ENCODE measurements around the gene RPP21. TPM values are rescaled to one million over a fixed set of nuclear protein-coding genes. Genes with fewer than 3 reads are reported as not detected.
A peak's percentile ranks its signal among the peaks of the same experiment; 100 is the strongest.
"Not testable (repeated sequence)": the region's sequence is repeated elsewhere in the genome, so short reads cannot be mapped to it uniquely, and the experiment has no call there.

Gene RPP21
- total and polyA plus RNA-seq, 5 donors: 15.7 to 70.9 (median 27.4) TPM

GRCh38 chr6:30355281-30355680 lies 10.3 kb downstream of the RPP21 start:
- intact Hi-C loops (cut with DNase I): no loop called here
- DNase-seq (no peak), ATAC-seq (no peak)
- H3K4me3 ChIP-seq (ENCODE audit: low read length): no peak overlapping the region
- H3K9me3 ChIP-seq (ENCODE audit: control insufficient read depth, low read length): no peaks in the 10 kb centered on the region
- H3K4me1 ChIP-seq (ENCODE audit: control insufficient read depth, insufficient read depth, low read length): no peaks in the 10 kb centered on the region
- H3K27me3 ChIP-seq (ENCODE audit: control insufficient read depth, insufficient read depth): no peaks in the 10 kb centered on the region
- no peak overlapping the region for H3K27ac ChIP-seq (ENCODE audit: low read length)
- WGBS: 64% methylated on average over 4 of the region's 4 CpGs

GRCh38 chr6:30356536-30356935 lies 11.6 kb downstream of the RPP21 start:
- intact Hi-C loops (cut with DNase I): no loop called here
- DNase-seq (no peak), ATAC-seq (no peak)
- no peaks in the 10 kb centered on the region for H3K4me1 ChIP-seq (ENCODE audit: control insufficient read depth, insufficient read depth, low read length)
- no peak overlapping the region for H3K27ac ChIP-seq (ENCODE audit: low read length)
- 76% methylated on average over 1 of the region's 1 CpG for WGBS
- H3K9me3 ChIP-seq (ENCODE audit: control insufficient read depth, low read length): no peaks in the 10 kb centered on the region
- no peak overlapping the region for H3K4me3 ChIP-seq (ENCODE audit: low read length)
- H3K27me3 ChIP-seq (ENCODE audit: control insufficient read depth, insufficient read depth): no peaks in the 10 kb centered on the region

- DNase-seq (peak; percentile 28 to 52 (median 51)), ATAC-seq (peak; percentile 55 to 76)
- 3% methylated on average over 40 of the region's 40 CpGs for WGBS
- H3K4me3 ChIP-seq (ENCODE audit: low read length): peak overlapping the region; percentile 23
- H3K4me1 ChIP-seq (ENCODE audit: control insufficient read depth, insufficient read depth, low read length): no peaks in the 10 kb centered on the region
- H3K9me3 ChIP-seq (ENCODE audit: control insufficient read depth, low read length): no peaks in the 10 kb centered on the region
- H3K27ac ChIP-seq (ENCODE audit: low read length): no peak overlapping the region
- no peaks in the 10 kb centered on the region for H3K27me3 ChIP-seq (ENCODE audit: control insufficient read depth, insufficient read depth)
- intact Hi-C loops (cut with DNase I): no loop called here
Observed at GRCh38 chr6:30357678-30358540, 13.0 kb downstream of the RPP21 start.

GRCh38 chr6:30359276-30359675 lies 14.3 kb downstream of the RPP21 start:
- Histone ChIP-seq H3K9me3 (ENCODE audit: control insufficient read depth, low read length) (no peaks in the 10 kb centered on the region), H3K4me3 (ENCODE audit: low read length) (no peak overlapping the region), H3K27ac (ENCODE audit: low read length) (no peak overlapping the region), H3K27me3 (ENCODE audit: control insufficient read depth, insufficient read depth) (no peaks in the 10 kb centered on the region), H3K4me1 (ENCODE audit: control insufficient read depth, insufficient read depth, low read length) (no peaks in the 10 kb centered on the region)
- 65% methylated on average over 5 of the region's 5 CpGs for WGBS
- intact Hi-C loops (cut with DNase I): no loop called here
- ATAC-seq (no peak), DNase-seq (no peak)

- Histone ChIP-seq H3K27me3 (ENCODE audit: control insufficient read depth, insufficient read depth) (no peaks in the 10 kb centered on the region), H3K9me3 (ENCODE audit: control insufficient read depth, low read length) (no peaks in the 10 kb centered on the region), H3K4me1 (ENCODE audit: control insufficient read depth, insufficient read depth, low read length) (no peaks in the 10 kb centered on the region), H3K27ac (ENCODE audit: low read length) (no peak overlapping the region), H3K4me3 (ENCODE audit: low read length) (no peak overlapping the region)
- 48% methylated on average over 13 of the region's 13 CpGs for WGBS
- intact Hi-C loops (cut with DNase I): loop anchor here in 1 of 4 donors (5.0 kb wide), 1 partner anchor 37 kb away; no protein-coding TSS in a partner anchor
- ATAC-seq: no peak
- DNase-seq: no peak
Observed at GRCh38 chr6:30360139-30360538, 15.2 kb downstream of the RPP21 start.

DNA sequence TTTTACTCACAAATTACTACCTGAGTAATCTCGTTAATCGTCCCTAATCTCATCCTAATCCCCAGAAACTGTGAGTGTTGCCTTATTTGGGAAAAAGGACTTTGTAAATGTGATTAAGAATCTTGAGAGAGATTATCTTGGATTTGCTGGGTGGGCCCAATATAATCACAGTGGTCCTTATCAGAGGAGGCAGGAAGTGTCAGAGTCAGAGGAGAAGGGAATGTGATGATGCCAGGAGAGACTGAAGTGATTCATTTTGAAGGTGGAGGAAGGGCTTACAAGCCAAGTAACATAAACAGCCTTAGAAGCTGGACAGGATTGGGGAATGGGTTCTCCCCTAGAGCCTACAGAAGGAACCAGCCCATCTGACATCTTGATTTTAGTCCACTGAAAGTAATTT lies 16.7 kb downstream of the RPP21 start:
- no peak for DNase-seq
- Histone ChIP-seq H3K27me3 (ENCODE audit: control insufficient read depth, insufficient read depth) (no peaks in the 10 kb centered on the region), H3K4me1 (ENCODE audit: control insufficient read depth, insufficient read depth, low read length) (no peaks in the 10 kb centered on the region), H3K9me3 (ENCODE audit: control insufficient read depth, low read length) (no peaks in the 10 kb centered on the region), H3K4me3 (ENCODE audit: low read length) (no peak overlapping the region), H3K27ac (ENCODE audit: low read length) (no peak overlapping the region)
- intact Hi-C loops (cut with DNase I): loop anchor here in 1 of 4 donors (5.0 kb wide), 1 partner anchor 36 kb away; no protein-coding TSS in a partner anchor
- no peak for ATAC-seq
- 55% methylated on average over 2 of the region's 2 CpGs for WGBS

DNA sequence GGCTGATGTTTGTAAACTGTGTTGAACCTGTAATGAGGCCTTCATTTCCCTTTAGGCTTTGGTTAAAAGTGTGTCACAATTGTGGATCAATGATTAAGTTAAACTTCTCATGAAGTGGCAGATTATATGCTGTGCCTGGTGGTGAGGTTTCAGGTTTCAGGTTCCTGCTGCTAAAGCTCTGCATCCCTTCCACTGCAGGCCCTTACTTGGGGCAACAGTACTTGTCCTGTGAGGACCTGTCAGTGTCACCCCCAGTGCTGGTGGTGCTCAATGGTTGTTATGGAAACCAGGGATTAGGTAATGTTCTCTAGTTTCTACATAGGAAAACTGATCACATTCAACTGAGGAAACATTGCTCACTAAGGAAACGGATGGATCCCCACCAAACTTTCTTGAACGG lies 18.5 kb downstream of the RPP21 start:
- no peak for DNase-seq
- H3K27me3 ChIP-seq (ENCODE audit: control insufficient read depth, insufficient read depth): no peaks in the 10 kb centered on the region
- 75% methylated on average over 2 of the region's 2 CpGs for WGBS

DNA sequence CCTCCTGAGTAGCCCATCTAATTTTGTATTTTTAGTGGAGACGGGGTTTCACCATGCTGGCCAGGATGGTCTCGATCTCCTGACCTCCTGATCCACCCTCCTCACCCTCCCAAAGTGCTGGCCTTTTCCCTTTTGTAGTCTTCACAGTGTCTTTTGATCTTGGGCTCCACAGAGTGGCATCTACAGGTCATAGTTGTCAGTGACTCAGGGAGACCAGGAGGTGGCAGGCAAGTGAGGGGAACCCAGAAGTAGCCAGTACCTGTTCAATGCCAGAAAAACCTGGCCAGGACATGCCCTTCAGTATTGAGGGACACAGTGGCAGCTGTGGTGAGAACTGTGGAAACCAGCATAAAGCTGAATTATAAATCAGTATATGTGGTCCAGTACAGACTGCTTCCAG lies 19.6 kb downstream of the RPP21 start:
- DNase-seq (no peak), ATAC-seq (no peak)
- intact Hi-C loops (cut with DNase I): loop anchor here in 1 of 4 donors (5.0 kb wide), 1 partner anchor 33 kb away; no protein-coding TSS in a partner anchor
- no peak overlapping the region for H3K27ac ChIP-seq (ENCODE audit: low read length)
- no peaks in the 10 kb centered on the region for H3K4me1 ChIP-seq (ENCODE audit: control insufficient read depth, insufficient read depth, low read length)
- H3K4me3 ChIP-seq (ENCODE audit: low read length): no peak overlapping the region
- no peaks in the 10 kb centered on the region for H3K27me3 ChIP-seq (ENCODE audit: control insufficient read depth, insufficient read depth)
- H3K9me3 ChIP-seq (ENCODE audit: control insufficient read depth, low read length): no peaks in the 10 kb centered on the region
- WGBS: 82% methylated on average over 2 of the region's 2 CpGs

More for the DNA sequence above, 18.5 kb downstream of the RPP21 start:
- no peaks in the 10 kb centered on the region for H3K9me3 ChIP-seq (ENCODE audit: control insufficient read depth, low read length)
- no peaks in the 10 kb centered on the region for H3K4me1 ChIP-seq (ENCODE audit: control insufficient read depth, insufficient read depth, low read length)
- H3K27ac ChIP-seq (ENCODE audit: low read length): no peak overlapping the region
- no peak overlapping the region for H3K4me3 ChIP-seq (ENCODE audit: low read length)
- intact Hi-C loops (cut with DNase I): loop anchor here in 1 of 4 donors (5.0 kb wide), 1 partner anchor 34 kb away; no protein-coding TSS in a partner anchor
- ATAC-seq: no peak

DNA sequence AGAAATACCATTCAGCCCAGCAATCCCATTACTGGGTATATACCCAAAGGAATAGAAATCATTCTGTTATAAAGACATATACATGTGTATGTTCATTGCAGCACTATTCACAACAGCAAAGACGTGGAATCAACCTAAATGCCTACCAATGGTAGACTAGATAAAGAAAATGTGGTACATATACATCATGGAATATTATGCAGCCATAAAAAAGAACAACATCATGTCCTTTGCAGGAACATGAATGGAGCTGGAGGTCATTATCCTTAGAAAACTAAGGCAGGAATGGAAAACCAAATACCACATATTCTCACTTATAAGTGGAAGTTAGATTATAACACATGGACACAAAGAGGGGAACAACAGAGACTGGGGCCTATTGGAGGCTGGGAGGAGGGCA lies 24.3 kb downstream of the RPP21 start:
- H3K27ac ChIP-seq (ENCODE audit: low read length); intact Hi-C loops (cut with DNase I); DNase-seq; H3K9me3 ChIP-seq (ENCODE audit: control insufficient read depth, low read length); H3K4me3 ChIP-seq (ENCODE audit: low read length); H3K27me3 ChIP-seq (ENCODE audit: control insufficient read depth, insufficient read depth); H3K4me1 ChIP-seq (ENCODE audit: control insufficient read depth, insufficient read depth, low read length); ATAC-seq: not testable (repeated sequence)
- 26% methylated on average over 1 of the region's 1 CpG for whole genome bisulfite sequencing

GRCh38 chr6:30378290-30378937 lies 33.5 kb downstream of the RPP21 start:
- H3K4me3 ChIP-seq (ENCODE audit: low read length): no peak overlapping the region
- no peak overlapping the region for H3K27ac ChIP-seq (ENCODE audit: low read length)
- whole genome bisulfite sequencing: 5% methylated on average over 1 of the region's 1 CpG
- ATAC-seq (no peak), DNase-seq (no peak)
- H3K9me3 ChIP-seq (ENCODE audit: control insufficient read depth, low read length): no peaks in the 10 kb centered on the region
- H3K27me3 ChIP-seq (ENCODE audit: control insufficient read depth, insufficient read depth): peaks cover 3% of the 10 kb centered on the region
- intact Hi-C loops (cut with DNase I): no loop called here
- H3K4me1 ChIP-seq (ENCODE audit: control insufficient read depth, insufficient read depth, low read length): no peaks in the 10 kb centered on the region

DNA sequence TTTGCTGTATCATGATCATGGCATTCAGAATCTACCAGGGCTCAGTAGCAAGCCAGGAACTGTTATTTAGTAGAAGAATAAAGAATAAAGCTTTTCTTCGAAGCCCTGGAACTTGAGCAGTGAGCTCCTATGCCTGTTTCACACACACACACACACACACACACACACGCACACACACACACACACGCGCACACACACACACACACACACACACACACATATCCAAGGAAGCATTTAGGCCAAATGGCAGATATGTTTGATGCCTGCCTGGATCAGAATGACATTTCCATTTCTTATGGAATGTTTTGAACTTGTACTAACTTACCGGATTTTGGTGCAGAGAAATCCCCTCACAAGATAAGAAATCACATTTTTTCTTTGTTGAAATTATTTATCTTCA lies 35.5 kb downstream of the RPP21 start:
- no peaks in the 10 kb centered on the region for H3K9me3 ChIP-seq (ENCODE audit: control insufficient read depth, low read length)
- 57% methylated on average over 5 of the region's 5 CpGs for WGBS
- intact Hi-C loops (cut with DNase I): no loop called here
- peaks cover 3% of the 10 kb centered on the region for H3K27me3 ChIP-seq (ENCODE audit: control insufficient read depth, insufficient read depth)
- no peaks in the 10 kb centered on the region for H3K4me1 ChIP-seq (ENCODE audit: control insufficient read depth, insufficient read depth, low read length)
- DNase-seq: no peak
- no peak for ATAC-seq
- no peak overlapping the region for H3K4me3 ChIP-seq (ENCODE audit: low read length)
- no peak overlapping the region for H3K27ac ChIP-seq (ENCODE audit: low read length)
